Stomach (tissue), 9 donors: ENCODE measurements around the gene LZTS2. TPM values are rescaled to one million over a fixed set of nuclear protein-coding genes. Genes with fewer than 3 reads are reported as not detected.

Source experiments
- DNase-seq, 2 donors: peaks; one replicate each; pipeline versions ENCODE4 v3.0.0 to v3.0.0-alpha.2; 2013 to 2019
- H3K27ac ChIP-seq, 5 donors: fragments of 200-600 bp in 4 of 5; sonication (generic) in 4 of 5; one replicate each; pipeline ENCODE4 v1.5.1; 2013 to 2019; ENCODE audit warnings: mild to moderate bottlenecking in 1 of 5, moderate library complexity in 1 of 5
- H3K27me3 ChIP-seq, 3 donors: fragments of 200-600 bp; sonication (generic); one replicate each; pipeline ENCODE4 v1.5.1; 2017 to 2019; ENCODE audit warnings: mixed run types in 1 of 3
- H3K36me3 ChIP-seq, 4 donors: fragments of 200-600 bp; sonication (generic); 1 replicate in 3 of 4; 2 replicates in 1 of 4; pipeline ENCODE4 v1.5.1; 2016 to 2019
- H3K4me1 ChIP-seq, 4 donors: fragments of 200-600 bp; sonication (generic); one replicate each; pipeline ENCODE4 v1.5.1; 2016 to 2019
- H3K4me3 ChIP-seq, 4 donors: fragments of 200-600 bp; sonication (generic) in 3 of 4; one replicate each; pipeline ENCODE4 v1.5.1; 2016 to 2019; ENCODE audit warnings: mild to moderate bottlenecking in 1 of 4
- H3K9me3 ChIP-seq, 4 donors: fragments of 200-600 bp; sonication (generic); one replicate each; pipeline ENCODE4 v1.5.1; 2016 to 2019
- EP300 ChIP-seq: sonication (generic); formaldehyde crosslinking; IDR thresholded peaks from one replicate; pipeline ENCODE4 v1.6.1; 2017; ENCODE audit warnings: antibody characterized with exemption
- POLR2A ChIP-seq, 4 donors: fragments of 450-650 bp; IDR thresholded peaks; one replicate each; pipeline ENCODE4 v1.6.1; 2016; ENCODE audit warnings: antibody characterized with exemption in 4 of 4, control low read depth in 2 of 4, mild to moderate bottlenecking in 1 of 4, moderate library complexity in 1 of 4
- POLR2AphosphoS5 ChIP-seq, 3 donors: sonication (generic); formaldehyde crosslinking; IDR thresholded peaks; one replicate each; pipeline ENCODE4 v1.6.1; 2016; ENCODE audit warnings: antibody characterized with exemption in 3 of 3
- WGBS, 5 donors: extraction: QIAGEN DNeasy Blood & Tissue Kit in 3 of 5; methylation state at CpG; one replicate each; pipeline versions ENCODE4 v1.1.5 to v1.1.7; 2013 to 2018; 5-methylcytosine and 5-hydroxymethylcytosine counted together
- intact Hi-C: fragments of 100-400 bp; cut with DNase I; formaldehyde crosslinking; loops from one replicate; pipeline ENCODE4 v1.15.1; 2023; ENCODE audit warnings: low total_unique reads
- polyA plus RNA-seq, 3 donors: library from polyadenylated mRNA; stranded (reverse); fragments of 200-250 nt; gene quantifications; one replicate each; pipeline ENCODE4 v1.2.3, GENCODE V29; 2013
- total RNA-seq, 5 donors: library from RNA; depleted of rRNA; stranded (reverse); fragments of >200 nt; gene quantifications; one replicate each; pipeline versions ENCODE4 v1.1.0 to v1.2.3, GENCODE V29; 2014 to 2016
- TF ChIP-seq, protein P1 (sequence below), 7 experiments: fragments of 450-650 bp in 4 of 7; fragments of 200-600 bp in 3 of 7; sonication (generic) in 3 of 7; IDR thresholded peaks; one replicate each; pipeline ENCODE4 v1.5.1; 2016 to 2019; ENCODE audit warnings: antibody characterized with exemption in 7 of 7, control low read depth in 2 of 7, mild to moderate bottlenecking in 1 of 7
- donor health status: healthy with polysubstance abuse.
- donor health status: Bipolar disorder and iron deficiency.
- donor health status: healthy.

LZTS2 gene
- total and polyA plus RNA-seq, 8 donors: 34.7 to 70.7 (median 48.0) TPM

DNA sequence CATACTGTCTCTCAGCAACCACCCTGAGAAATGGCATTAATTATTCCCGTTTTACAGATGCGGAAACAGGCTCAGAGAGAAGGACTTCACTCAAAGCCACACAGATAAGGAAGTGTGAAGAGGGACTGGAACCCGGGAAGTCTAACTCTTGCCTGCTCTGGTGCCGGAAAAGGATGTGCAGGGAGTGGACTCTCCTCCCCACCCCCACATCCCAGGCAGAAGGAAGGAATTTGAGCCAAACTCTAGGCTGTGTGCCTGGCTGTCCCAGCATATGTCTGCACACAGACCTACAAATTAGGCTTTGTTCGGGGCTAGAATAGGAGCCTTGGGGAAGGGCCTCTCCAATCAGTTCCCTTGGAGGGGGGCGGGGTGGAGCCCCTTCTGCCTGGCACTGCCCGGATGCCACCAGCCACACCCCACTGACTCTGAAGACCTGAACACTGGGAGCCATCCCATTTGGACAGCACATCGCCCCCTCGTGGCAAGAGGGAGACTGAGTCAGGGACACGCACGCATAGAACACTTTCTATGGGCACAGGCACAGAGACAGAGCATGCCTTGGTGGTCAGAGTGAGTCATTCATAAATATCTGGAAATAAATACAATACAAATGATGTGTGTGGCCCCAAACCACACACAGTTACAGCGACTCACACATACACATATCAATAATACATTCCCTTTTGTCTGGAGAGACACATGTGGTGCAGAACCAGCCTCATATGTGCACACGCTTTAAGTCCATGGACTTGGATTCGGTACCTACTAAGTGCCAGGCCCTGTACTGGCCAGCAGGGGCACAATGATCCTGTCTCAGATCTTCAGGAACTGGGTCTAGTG is 13.1 kb downstream of the LZTS2 start:
- Histone ChIP-seq H3K27ac (peak overlapping the region; percentile 10 to 71 (median 54)), H3K9me3 (no peaks in the 10 kb centered on the region), H3K36me3 (no peaks in the 10 kb centered on the region), H3K4me1 (peaks cover 25 to 51% (median 42%) of the 10 kb centered on the region in 4 donors), H3K4me3 (no peak overlapping the region), H3K27me3 (peaks cover 0 to 21% (median 0%) of the 10 kb centered on the region in 3 donors)
- peak; percentile 91 to 94 for DNase-seq
- intact Hi-C loops: no loop called here
- TF ChIP-seq, protein P1, sequence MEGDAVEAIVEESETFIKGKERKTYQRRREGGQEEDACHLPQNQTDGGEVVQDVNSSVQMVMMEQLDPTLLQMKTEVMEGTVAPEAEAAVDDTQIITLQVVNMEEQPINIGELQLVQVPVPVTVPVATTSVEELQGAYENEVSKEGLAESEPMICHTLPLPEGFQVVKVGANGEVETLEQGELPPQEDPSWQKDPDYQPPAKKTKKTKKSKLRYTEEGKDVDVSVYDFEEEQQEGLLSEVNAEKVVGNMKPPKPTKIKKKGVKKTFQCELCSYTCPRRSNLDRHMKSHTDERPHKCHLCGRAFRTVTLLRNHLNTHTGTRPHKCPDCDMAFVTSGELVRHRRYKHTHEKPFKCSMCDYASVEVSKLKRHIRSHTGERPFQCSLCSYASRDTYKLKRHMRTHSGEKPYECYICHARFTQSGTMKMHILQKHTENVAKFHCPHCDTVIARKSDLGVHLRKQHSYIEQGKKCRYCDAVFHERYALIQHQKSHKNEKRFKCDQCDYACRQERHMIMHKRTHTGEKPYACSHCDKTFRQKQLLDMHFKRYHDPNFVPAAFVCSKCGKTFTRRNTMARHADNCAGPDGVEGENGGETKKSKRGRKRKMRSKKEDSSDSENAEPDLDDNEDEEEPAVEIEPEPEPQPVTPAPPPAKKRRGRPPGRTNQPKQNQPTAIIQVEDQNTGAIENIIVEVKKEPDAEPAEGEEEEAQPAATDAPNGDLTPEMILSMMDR (IDR thresholded peaks at IDR 0.05): peak in 6 of 7 experiments; percentile 25 to 95 (median 77)
- TF ChIP-seq POLR2A (IDR thresholded peaks at IDR 0.05) (no peak), POLR2AphosphoS5 (IDR thresholded peaks at IDR 0.05) (peak; percentile 55 to 68 (median 56))
- 11 to 18% (median 15%) methylated on average over 10 to 14 of the region's 14 CpGs for WGBS, 5 donors

DNA sequence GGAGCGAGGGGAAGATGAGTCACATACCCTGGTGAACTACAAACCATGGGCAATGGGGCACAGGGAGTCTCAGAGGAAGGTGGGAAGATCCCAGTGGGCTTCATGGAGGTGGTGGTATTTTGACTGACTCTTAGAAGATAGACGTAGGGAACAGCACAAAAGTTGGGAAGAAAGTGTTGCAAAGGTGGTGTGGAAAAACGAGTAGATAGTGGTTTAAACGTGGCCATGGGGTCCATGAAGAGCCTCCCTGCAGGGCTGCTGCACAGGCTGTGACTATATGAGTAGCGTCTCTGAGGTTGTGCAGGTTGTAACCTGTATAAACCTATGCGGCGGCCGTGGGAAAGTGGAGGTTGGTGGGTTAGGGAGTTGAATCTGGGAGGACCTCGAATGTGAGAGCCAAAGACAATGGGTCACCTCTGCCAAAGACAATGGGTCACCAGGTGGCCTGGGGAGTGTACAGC is 13.8 kb downstream of the LZTS2 start:
- H3K36me3 ChIP-seq: no peaks in the 10 kb centered on the region
- peaks cover 19 to 50% (median 36%) of the 10 kb centered on the region in 4 donors for H3K4me1 ChIP-seq
- intact Hi-C loops: no loop called here
- TF ChIP-seq EP300: no peak
- TF ChIP-seq POLR2A (IDR thresholded peaks at IDR 0.05): no peak
- no peak for TF ChIP-seq POLR2AphosphoS5 (IDR thresholded peaks at IDR 0.05)
- TF ChIP-seq, protein P1 (IDR thresholded peaks at IDR 0.05): no peak
- peak overlapping the region in 3 of 5 donors; percentile 34 to 71 (median 67) for H3K27ac ChIP-seq
- no peak for DNase-seq
- H3K27me3 ChIP-seq: peaks cover 0 to 27% (median 0%) of the 10 kb centered on the region in 3 donors
- WGBS, 5 donors: 42 to 58% (median 50%) methylated on average over 9 of the region's 9 CpGs
- no peak overlapping the region for H3K4me3 ChIP-seq
- no peaks in the 10 kb centered on the region for H3K9me3 ChIP-seq

DNA sequence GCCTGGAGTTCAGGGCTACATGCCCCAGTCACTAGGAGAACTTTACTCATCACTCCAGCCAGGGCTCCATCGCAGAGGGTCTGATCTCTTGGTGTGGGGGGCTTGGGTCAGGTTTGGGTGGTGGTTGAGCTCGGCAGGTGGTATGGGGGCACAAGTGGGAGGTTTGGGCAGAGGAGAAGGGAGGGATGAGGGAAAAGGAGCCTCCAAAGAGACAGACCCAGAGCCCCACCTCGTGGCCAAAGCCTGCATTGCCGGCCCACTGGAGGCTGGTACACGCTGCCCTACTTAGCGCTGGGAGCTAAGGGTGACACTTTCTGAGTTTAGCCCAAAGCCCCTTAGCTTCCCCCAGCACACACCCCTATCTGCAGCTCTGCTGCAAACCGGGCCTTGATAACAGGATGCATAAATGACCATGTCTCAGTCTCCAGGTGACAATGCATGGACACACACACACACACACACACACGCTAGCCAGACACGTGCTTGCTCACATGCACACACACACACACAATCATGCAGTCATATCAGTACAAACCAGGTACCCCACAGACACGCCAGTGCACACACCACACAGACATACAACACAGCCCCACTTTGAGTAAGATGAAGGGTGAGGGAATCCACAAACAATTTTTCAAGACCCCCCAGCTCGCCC is 14.7 kb downstream of the LZTS2 start:
- intact Hi-C loops: loop anchor here (2.0 kb wide), 1 partner anchor 20 kb away; no protein-coding TSS in a partner anchor
- Histone ChIP-seq H3K27me3 (peaks cover 0 to 37% (median 0%) of the 10 kb centered on the region in 3 donors), H3K27ac (no peak overlapping the region), H3K36me3 (no peaks in the 10 kb centered on the region), H3K4me1 (peaks cover 25 to 51% (median 39%) of the 10 kb centered on the region in 4 donors), H3K4me3 (no peak overlapping the region), H3K9me3 (no peaks in the 10 kb centered on the region)
- no peak for TF ChIP-seq EP300
- TF ChIP-seq, protein P1 (IDR thresholded peaks at IDR 0.05): peak in 5 of 7 experiments; percentile 91 to 96 (median 95)
- peak in 1 of 3 donors; percentile 13 for TF ChIP-seq POLR2AphosphoS5 (IDR thresholded peaks at IDR 0.05)
- WGBS, 5 donors: 14 to 21% (median 17%) methylated on average over 10 to 11 of the region's 11 CpGs
- peak; percentile 87 to 92 for DNase-seq

DNA sequence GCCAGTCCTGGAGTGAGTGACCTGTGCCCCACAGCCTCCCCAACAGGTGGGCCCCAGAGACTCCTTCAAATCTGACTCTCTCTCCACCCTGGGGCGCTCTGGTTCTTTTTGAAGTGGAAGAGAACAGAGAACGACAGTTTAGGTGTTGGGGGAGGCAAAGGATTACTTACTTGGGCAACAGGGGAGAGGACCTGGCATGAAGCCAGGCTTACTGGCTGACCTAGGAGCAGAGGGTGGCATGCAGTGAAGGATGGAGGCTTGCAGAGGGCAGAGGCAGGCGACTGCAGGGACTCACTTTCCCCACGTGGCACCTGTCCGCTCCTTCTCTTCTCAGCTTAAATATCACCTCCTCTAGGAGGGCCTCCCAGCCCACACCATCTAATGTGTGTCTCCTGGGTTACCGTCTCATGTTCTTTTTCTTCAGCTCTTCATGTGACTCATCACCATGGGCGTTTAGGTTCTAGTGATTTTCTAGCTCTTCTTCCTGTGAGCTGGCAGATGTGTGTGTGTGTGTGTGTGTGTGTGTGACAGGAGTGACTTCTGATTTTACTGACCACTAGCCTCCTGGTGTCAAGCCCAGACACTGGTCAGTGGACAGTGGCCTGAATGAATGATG is 15.5 kb downstream of the LZTS2 start:
- Histone ChIP-seq H3K4me1 (peaks cover 25 to 51% (median 39%) of the 10 kb centered on the region in 4 donors), H3K27me3 (peaks cover 0 to 40% (median 0%) of the 10 kb centered on the region in 3 donors), H3K9me3 (no peaks in the 10 kb centered on the region), H3K27ac (no peak overlapping the region), H3K36me3 (no peaks in the 10 kb centered on the region), H3K4me3 (no peak overlapping the region)
- intact Hi-C loops: loop anchor here (2.0 kb wide), 1 partner anchor 20 kb away; no protein-coding TSS in a partner anchor
- 39 to 47% (median 43%) methylated on average over 6 to 7 of the region's 7 CpGs for WGBS, 5 donors
- TF ChIP-seq, protein P1 (IDR thresholded peaks at IDR 0.05): no peak
- TF ChIP-seq POLR2A (IDR thresholded peaks at IDR 0.05) (no peak), POLR2AphosphoS5 (IDR thresholded peaks at IDR 0.05) (no peak), EP300 (no peak)
- DNase-seq: no peak
